ENCODE measurements around the gene GABPB1.

DNA sequence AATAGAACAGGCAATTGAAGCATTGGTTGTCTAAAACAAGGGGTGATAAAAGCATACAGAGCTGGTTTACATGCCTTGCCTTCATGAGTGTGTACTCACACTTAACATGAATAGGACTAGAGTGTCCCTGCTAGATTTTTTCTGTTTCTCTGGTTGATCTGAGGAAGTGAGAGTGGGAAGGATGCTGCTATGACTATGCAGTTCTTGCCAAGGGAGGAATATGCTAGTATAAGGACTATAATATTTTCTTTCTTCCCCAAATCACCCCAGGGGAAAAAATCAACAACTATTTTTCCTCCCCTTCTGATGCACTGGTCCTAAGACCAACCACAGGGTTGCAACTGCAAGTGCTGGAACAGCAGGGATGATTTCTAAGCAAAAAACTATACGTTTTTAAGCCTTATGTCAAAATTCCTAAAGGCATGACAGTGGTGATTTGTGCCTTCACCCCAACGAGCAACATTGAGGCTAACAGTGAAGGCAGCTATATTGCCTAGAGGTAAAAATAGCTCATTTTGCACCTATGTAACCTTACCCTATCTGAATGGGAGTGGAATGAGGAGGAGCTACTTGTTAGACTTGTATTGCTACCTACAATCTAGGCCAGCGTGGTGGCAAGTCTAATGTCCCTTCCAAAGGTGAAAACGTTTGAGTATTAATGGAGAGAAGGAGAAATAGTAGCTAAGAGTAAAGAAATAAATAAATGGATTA is 35.7 kb upstream of the GABPB1 start:
- TF ChIP-seq, protein P1, sequence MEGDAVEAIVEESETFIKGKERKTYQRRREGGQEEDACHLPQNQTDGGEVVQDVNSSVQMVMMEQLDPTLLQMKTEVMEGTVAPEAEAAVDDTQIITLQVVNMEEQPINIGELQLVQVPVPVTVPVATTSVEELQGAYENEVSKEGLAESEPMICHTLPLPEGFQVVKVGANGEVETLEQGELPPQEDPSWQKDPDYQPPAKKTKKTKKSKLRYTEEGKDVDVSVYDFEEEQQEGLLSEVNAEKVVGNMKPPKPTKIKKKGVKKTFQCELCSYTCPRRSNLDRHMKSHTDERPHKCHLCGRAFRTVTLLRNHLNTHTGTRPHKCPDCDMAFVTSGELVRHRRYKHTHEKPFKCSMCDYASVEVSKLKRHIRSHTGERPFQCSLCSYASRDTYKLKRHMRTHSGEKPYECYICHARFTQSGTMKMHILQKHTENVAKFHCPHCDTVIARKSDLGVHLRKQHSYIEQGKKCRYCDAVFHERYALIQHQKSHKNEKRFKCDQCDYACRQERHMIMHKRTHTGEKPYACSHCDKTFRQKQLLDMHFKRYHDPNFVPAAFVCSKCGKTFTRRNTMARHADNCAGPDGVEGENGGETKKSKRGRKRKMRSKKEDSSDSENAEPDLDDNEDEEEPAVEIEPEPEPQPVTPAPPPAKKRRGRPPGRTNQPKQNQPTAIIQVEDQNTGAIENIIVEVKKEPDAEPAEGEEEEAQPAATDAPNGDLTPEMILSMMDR (IDR thresholded peaks at IDR 0.05; ENCODE audit: low read length) = no peak
- TF ChIP-seq EZH2 (IDR thresholded peaks at IDR 0.05; ENCODE audit: borderline replicate concordance, low read length) = no peak
